Measurements from ENCODE around the gene SFT2D2. TPM values are rescaled to one million over a fixed set of nuclear protein-coding genes. Genes with fewer than 3 reads are reported as not detected.

Gene SFT2D2
- total and polyA plus RNA-seq, 2 of the 8 experiments (the other 6 are each of a cell fraction or from before 2014, with no cell fraction given): 9.0 to 29.0 TPM

GRCh38 chr1:168235937-168236336 is 10.1 kb downstream of the SFT2D2 start (continued):
- TF ChIP-seq JUN (IDR thresholded peaks at IDR 0.05; ENCODE audit: low read depth, low read length) (no peak), GTF2F1 (IDR thresholded peaks at IDR 0.05; ENCODE audit: borderline replicate concordance, low read depth, low read length) (no peak), POLR2AphosphoS5 (IDR thresholded peaks at IDR 0.05; ENCODE audit: low read depth, low read length) (no peak), TAF7 (optimal IDR thresholded peaks at IDR 0.05; ENCODE audit: borderline replicate concordance, low read depth, low read length) (no peak), KDM4A (IDR thresholded peaks at IDR 0.05; ENCODE audit: low read depth, low read length, severe bottlenecking) (no peak), CTCF (IDR thresholded peaks at IDR 0.05; ENCODE audit: control extremely low read depth in 1 of 3, insufficient read depth in 1 of 3, low read depth in 1 of 3, low read length in 3 of 3) (no peak), CHD1 (IDR thresholded peaks at IDR 0.05; ENCODE audit: low read depth, low read length) (no peak)

Measured in H1 (cell line).